IPS DF 4.7 (cell line): ENCODE data around the gene IFNGR1.
"Not testable (repeated sequence)": the region's sequence is repeated elsewhere in the genome, so short reads cannot be mapped to it uniquely, and the experiment has no call there.

Experiments
- DNase-seq: peaks from one replicate; pipeline ENCODE4 v3.0.0-alpha.2; 2013; ENCODE audit warnings: low spot score; ENCODE audit errors: extremely low read depth

The IFNGR1 gene

DNA sequence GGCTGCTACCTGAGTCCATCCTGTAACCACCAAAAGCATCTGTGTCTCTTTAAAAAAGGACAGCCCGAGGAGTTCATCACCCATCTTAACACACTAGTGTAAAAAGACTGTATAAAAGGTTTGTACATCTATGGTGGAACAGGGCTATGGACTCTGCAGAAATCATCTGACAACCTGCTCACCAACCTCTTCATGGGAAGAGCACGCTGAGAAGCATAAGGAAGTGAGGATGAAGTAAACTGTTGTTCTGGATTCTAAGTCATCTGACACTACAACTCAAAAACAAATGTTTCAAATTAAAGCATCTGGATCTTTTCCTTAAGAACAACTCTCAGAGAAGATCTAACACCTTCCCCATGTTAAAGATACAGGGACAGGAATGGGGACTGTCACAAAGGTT, 5.4 kb downstream of the IFNGR1 start:
- DNase-seq, result no peak

DNA sequence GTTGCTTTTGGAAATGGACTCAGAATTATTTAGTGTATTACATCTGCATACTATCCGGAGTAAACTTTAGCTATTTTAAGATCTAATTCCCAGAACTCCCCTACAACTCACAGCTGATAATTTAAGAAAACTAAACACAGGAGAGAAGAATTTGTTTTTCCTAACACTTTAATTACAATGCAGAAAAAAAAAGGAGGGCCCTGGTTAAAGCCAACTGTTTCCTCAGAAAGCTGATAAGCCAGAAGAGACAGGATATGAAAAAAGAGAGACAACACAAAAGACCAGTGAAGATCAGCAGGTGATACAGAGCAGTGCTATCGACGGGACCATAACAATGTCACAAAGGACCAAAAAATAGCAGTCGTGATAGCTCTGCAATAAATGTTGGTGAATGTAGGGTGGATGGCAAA, 5.8 kb downstream of the IFNGR1 start:
- no peak for DNase-seq

DNA sequence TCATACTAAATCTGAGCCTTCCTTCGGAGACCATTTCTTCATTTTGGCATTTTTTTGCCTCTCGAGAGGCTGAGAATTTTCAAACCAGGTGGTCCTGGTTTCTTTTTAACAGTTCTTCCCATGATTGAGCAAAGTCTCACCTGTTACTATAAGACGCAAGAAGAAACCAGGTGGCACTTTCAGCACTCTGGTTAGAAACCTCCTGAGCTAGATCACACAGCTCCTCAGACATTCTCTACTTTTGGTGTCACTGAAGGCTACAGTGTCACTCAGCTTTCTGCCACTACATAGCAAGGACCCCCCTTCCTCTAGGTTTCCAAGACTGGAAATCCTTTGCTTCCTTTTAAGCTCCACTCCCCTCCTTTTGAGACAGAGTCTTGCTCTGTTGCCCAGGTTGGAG, 7.3 kb downstream of the IFNGR1 start:
- DNase-seq, result no peak

DNA sequence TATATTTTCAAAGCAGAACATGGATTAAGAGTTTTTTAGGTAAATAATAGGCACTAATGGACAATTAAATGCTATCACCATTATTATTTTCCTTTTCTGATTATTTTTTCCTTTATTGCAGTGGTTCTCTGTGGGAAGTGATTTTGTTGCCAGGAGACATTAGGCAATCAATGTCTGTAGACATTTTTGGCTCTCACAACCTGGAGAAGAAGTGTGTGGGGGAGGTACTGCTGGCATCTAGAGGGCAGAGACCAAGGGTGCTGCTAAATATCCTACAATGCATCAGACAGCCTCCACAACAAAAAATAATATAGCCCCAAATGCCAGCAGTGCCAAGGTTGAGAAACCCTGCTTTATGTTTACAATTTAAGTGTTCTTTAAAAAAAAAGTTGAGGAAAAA, 8.3 kb downstream of the IFNGR1 start:
- no peak for DNase-seq

DNA sequence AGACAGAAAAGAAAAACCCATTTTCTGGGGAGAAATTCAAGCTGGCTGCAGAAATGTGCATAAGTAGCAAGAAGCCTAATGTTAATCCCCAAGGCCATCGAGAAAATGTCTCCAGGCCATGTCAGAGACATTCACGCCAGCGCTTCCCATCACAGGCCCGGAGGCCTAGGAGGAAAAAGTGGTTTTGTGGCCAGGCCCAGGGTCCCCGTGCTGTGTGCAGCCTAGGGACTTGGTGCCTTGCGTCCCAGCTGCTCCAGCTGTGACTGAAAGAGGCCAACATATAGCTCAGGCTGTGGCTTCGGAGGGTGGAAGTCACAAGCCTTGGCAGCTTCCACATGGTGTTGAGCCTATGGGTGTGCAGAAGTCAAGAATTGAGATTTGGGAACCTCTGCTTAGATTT, 10.9 kb downstream of the IFNGR1 start:
- DNase-seq, result no peak

DNA sequence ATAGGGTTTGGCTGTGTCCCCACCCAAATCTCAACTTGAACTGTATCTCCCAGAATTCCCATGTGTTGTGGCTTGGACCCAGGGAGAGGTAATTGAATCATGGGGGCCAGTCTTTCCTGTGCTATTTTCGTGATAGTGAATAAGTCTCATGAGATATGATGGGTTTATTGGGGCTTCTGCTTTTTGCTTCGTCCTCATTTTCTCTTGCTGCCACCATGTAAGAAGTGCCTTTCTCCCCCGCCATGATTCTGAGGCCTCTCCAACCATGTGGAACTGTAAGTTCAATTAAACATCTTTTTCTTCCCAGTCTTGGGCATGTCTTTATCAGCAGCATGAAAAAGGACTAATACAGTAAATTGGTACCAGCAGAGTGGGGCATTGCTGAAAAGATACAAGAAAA, 11.7 kb downstream of the IFNGR1 start:
- DNase-seq, result not testable (repeated sequence)

DNA sequence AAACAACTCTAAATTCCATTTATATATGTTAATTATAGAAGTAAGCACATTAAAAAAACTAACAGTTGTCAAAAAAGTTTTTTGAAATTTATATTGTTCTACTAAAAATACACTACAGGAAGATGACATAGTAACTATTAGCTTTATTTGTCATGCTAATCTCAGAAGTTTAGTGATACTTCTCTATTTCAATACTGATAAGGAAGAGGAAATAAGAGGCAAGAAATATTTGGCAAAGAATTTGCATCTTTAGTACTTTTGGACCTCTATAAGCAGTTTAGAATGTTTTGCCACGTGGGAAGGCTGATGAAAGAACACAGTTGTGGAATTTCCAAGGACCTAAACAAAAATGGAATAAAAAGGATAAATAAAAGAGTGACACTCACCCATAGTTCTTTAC, 12.6 kb downstream of the IFNGR1 start:
- no peak for DNase-seq

DNA sequence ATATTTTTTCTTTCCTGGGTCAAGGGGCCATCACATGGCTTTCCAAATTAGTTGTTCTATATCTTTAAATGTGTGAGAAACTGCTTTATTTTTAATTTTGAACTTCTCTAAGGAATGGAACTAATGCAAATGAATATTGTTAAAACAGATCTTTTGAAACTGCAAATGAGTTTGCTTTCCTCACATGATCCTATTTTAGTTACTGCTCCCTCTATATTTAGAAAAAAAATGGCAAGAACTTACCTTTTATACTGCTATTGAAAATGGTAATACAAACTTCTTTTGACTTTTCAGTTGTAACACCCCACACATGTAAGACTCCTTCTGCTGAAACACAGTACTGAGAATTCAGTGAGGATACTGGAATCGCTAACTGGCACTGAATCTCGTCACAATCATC, 15.9 kb downstream of the IFNGR1 start:
- DNase-seq, result no peak

DNA sequence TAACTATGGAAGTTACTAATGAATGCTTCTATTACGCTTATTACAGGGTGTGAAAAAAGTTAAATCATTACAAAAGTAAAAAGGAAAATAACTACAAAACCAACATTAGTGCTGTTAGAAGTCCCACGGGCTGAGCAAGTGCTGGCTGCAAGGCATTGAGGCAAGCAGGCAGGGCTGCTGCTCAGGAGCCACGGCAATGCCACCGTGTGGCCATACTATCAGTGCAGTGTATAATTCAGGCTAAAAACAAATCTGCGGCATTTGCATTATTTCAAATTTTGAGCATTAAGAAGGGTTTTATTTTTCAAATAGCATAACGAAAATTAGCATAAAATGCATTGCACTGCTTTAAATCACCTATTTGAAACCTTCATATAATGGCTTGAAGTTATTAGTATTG, 17.1 kb downstream of the IFNGR1 start:
- DNase-seq, result no peak

DNA sequence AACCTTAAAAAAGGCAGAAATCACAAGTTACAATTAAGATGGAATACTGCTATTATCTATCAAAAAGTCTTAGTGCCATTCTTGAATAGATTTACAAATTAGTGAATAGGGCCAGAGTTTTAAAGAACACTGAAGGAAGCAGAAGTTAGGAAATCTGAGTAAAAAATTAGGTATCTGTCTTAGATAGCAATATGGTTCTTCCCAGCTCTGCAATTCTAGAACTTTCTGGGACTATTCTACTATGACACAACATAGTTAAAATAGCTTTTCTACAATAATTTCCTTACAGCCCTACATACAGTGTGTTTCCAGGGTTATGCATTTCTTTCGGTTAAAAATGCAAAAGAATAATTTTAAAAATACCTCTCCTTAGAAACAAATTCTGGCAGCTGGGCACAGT, 18.2 kb downstream of the IFNGR1 start:
- DNase-seq, result no peak

DNA sequence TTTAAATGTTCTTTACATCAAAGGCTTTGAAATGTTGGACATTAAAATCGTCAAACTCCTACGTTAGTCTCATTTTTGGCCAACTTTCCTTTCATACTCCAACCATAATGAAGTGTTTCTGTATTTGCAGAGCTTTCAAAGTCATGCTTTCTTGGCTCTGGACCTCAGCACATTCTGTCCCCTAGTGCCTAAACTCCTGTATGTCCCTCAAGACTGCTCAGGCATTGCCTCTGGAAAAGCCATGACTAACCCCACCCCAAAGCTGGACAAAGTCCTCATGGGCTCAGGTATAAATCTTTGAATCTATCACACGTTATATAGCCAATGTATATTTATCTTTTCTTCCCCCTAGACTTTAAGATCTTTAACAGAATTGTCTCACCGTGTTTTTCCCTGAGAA, 18.9 kb downstream of the IFNGR1 start:
- no peak for DNase-seq

DNA sequence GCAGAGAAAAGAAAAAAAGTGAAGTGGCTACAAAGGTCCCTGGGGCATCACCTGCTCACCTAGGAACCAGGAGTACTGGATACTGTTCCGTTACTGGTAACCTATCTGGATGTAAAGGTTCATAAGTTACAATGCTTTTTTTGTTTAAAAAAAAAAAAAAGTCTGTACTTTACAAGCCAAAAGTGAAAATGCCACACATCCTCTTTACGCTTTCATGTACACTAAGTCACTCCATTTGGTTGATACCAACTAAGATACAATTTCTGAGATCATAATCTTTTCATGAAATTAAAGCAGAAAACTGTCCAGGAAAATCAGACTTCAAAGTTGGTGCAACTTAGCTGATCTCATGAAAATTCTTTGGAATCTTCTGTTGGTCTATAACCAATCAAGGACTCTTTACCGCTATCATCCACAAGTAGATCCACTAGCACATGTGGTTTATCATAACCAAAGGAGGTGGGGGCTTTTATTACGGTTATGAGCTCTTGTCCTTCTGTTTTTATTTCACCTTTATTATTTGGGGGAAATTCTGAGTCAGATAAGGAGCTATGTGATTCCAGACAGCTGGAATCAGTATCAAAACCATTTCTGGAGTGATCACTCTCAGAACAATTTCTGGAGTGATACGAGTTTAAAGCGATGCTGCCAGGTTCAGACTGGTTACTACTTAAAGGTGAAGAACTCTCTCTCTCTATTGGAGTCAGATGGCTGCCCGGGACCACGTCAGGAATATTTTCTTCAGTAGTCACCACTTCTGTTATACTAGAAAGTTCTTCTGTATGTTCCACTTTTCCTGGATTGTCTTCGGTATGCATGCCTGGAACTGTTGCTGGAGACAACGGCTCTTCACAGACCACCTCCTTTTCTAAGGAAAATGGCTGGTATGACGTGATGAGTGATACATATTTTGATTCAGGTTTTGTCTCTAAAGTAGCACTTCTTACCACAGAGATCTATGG, 21.2 kb downstream of the IFNGR1 start:
- DNase-seq, result no peak

DNA sequence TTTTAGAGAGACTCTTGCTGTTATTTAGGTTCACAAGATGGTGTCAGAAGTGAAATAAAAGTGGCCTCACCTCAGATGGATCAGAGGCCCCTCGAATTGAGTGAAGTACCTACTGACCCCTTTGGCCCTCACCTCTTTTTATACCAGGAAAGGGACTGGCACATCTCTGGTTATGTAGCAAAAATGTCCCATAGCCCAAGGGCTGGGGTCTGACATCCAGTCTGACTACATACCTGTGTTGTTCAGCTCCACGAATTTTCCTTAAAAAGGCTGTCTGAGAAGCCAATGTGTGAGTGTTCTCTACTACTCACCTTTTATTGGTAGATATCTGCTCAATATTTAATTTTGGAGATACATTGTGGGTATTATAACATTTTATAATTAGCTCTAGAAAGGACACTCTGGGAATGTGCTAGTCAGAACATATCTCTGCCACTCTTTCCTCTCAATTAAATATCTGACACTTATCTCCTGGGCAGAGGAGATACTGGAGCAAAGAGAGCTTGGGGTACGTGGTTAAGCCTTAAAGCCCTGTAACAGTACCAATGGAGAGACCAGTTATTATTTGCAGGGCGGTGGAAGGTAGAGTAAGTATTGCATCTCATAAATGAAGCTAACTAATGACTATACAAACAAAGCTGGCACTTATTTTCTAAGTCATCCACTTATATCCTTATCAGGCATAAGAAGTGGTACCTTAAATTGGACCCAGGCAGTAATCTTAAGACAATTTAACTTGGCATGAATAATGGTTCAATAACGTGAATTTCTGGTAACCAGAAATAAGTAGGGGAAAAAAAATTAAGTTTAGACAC, 25.7 kb downstream of the IFNGR1 start:
- DNase-seq, result no peak

DNA sequence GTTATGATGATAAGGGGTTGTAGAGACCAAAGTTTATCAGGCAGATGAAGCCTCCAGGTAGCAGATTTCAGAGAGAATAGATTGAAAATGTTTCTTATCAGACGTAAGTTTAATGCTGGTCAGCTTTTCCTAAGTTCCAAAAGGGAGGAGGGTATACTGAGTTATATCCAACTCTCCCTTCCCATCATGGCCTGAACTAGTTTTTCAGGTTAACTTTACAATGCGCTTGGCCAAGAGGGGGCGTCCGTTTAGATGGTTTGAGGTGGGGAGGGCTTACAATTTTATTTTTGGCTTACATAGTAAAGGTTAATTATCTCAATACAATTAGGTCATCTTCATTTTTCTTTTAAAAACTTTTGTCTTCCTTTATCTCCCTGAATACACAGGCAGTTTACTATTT, 26.4 kb downstream of the IFNGR1 start:
- no peak for DNase-seq

DNA sequence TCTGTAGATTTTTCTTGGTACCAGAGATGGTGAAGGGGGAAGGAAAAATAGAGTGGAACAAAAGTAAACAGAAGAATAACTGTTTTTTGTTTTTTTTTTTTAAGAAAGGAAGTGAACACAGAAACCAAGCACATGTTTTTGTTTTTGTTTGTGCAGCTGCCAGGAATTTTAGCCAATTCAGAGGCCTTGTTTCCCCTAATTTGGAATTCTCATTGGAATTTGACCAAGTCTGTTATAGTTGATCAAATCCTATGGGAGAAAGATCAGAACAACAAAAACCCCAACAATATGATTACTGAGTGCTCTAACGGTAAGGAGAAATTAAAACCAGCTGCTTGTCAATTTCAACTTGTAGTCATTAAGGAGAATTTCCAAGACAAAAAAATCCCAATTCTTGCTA, 27.5 kb downstream of the IFNGR1 start:
- DNase-seq, result no peak

DNA sequence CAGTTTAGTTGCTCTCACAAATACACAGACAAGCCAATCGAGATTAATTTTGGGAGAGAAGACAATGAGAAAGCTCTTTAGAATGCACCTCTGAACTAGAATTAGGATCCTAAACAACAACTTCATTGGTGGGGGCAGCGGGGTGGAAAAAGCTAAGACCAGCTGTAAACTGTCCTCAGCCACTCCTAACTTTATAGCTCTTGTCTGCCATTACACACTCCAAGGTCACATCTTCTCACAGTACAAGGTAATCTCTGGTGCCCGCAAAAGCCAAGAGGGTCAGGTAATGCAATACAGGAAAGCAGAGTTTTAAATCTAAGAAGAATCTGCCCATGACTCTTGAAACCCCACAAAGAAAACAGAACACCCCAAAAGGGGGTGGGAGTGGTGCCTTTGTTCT, 27.9 kb downstream of the IFNGR1 start:
- DNase-seq, result no peak

DNA sequence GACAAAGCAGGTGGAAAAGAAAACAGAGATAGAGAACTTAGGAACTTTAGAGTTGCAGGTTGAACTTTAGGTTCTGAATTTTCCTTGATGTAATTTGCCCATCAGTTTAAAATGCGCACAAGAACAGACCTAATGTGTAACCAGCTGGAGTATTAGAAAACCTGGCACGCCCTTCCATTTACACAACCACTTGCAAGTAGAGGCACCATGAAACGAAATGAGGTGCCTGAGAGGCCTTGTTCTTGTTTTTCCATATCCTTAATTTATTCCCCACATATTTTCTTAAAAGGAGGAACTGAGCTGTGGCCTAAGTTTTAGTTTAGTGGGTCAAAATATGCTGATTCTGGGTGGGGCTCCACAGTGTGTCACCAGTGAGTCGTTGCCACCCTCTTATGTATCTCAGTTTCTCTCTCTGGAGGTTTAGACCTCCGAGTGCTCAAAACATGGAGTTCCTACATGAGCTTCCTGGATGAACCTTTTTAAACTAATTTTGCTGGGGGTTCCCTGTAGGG, 28.5 kb downstream of the IFNGR1 start:
- no peak for DNase-seq

DNA sequence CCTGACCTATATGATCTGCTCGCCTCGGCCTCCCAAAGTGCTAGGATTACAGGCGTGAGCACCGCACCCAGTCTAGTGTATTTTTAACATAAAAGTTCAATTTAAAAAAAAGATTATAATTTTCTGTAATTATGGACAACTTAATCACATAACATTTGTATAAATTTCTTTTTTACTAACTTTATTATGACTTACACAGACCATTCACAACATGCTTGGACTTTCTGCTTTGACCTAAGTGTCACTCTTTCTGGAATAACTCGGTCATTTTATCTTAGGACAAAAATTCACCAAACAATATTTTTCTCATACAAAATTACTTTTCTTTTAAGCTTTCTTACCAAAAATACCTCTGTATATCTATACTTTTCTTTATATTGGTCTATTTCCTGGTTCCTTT, 30.3 kb downstream of the IFNGR1 start:
- DNase-seq, result peak; percentile 49

DNA sequence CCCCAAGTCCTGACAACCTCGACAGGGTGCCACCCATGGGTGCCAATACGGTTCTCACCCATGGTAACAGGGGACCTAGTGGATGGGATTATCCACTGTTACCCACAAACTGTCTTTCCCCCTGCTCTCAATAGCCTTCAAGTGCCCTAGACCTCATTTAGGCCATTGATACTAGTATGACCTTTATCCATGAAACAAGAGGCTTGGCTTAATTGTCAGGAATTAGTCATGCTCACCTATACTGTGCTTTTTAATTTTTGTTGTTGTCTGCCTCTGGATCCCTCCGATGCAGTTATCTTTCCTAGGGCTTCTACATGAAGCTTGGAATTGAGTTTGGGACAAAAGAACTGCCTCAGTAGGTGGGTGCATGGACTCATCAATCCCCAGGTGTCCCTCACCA, 33.9 kb downstream of the IFNGR1 start:
- no peak for DNase-seq

DNA sequence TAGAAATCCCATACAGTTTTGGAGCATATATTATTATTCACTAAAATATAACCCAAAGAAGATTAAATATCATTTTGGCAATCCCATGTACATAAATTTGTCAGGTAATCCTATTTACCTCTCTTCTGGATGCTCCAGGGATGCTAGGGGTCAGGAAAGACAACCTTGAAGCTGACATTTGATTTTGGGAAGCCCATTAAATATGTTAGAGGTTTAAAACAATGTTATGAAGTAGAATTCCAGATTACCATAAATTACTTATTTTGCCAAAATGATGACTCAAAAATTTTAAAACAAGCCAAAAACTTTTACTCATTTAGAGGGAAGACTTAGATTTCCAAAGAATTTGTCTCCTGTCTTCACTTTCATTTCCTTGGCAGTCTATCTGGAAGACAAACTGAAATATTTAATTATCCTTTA, 36.5 kb downstream of the IFNGR1 start:
- no peak for DNase-seq

DNA sequence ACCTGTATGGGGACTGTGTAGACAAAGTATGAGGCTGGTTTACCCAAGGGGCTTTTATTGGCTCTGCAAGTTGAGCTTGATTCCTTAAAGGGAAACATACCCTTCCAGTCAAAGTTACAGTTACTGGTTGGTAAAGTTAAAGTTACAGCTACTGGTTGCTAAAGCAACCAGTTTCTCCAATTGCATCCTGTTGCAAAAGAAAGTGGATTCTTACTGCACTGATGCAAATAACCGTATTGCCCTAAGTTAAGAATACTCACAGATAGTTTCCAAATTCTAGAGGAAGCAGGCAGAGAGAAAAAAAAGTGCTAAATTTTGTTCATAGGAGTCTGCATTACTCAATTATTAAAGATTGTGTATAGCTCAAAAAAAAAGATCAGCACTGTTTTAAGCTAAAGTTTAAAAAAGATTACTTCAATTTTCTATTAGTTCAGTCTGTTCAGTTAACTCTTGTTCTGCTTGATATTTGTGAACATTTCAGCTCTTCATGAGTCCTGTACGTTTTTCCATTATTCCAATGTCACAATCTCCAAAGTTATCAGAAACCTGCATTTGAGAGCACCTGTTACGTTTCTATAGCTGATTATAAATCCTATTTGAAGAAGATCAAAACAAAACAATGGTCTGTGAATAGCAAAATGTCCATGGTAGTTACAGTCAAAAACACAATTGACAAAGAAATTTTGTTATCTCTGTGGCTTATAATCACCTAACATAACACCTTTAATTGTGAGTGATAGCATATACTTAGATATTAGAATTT, 37.1 kb downstream of the IFNGR1 start:
- DNase-seq, result no peak

DNA sequence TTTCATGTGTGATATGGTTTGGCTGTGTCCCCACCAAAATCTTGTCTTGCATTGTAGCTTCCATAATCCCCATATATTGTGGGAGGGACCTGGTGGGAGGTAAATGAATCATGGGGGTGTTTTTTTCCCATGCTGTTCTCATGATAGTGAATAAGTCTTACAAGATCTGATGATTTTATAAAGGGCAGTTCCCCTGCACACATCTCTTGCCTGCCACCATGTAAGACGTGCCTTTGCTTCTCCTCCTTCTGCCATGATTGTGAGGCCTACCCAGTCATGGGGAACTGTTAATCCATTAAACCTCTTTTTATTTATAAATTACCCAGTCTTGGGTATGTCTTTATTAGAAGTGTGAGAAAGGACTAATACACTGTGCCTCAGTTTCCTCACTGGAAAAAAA, 41.6 kb downstream of the IFNGR1 start:
- no peak for DNase-seq
